Activated CD4-positive, alpha-beta T cell treated with anti-CD3 and anti-CD28 coated beads for 36 hours (primary cell): ENCODE results near the gene USP3. TPM values are rescaled to one million over a fixed set of nuclear protein-coding genes. Genes with fewer than 3 reads are reported as not detected.
"Not testable (repeated sequence)": the region's sequence is repeated elsewhere in the genome, so short reads cannot be mapped to it uniquely, and the experiment has no call there.

Experiments used
- ATAC-seq: fragments of 200-7000 bp; cut with Tn5 transposase; one replicate; pipeline ENCODE4 v1.10.0; 2021; ENCODE audit warnings: mild to moderate bottlenecking, moderate library complexity
- CTCF ChIA-PET: fragments of 350-600 bp; sonication (Branson Sonifier 250); formaldehyde crosslinking; loops from one replicate; lab custom pipeline; 2021; ENCODE audit warnings: antibody characterized with exemption; lab: Charles Lee
- POLR2A ChIA-PET: fragments of 350-600 bp; sonication (Branson Sonifier 250); formaldehyde crosslinking; loops from one replicate; lab custom pipeline; 2021; ENCODE audit warnings: antibody characterized with exemption, inconsistent platforms; lab: Charles Lee
- DNase-seq: peaks from one replicate; pipeline ENCODE4 v3.0.0-alpha.2; 2020
- H3K27ac Mint-ChIP-seq: one replicate; pipeline ENCODE4 v1.8.0; 2021; ENCODE audit warnings: mixed read lengths
- H3K27me3 Mint-ChIP-seq: one replicate; pipeline ENCODE4 v1.8.0; 2021; ENCODE audit warnings: mixed read lengths
- H3K36me3 Mint-ChIP-seq: one replicate; pipeline ENCODE4 v1.8.0; 2021; ENCODE audit warnings: low read depth, mixed read lengths
- H3K4me1 Mint-ChIP-seq: one replicate; pipeline ENCODE4 v1.8.0; 2021; ENCODE audit warnings: mixed read lengths
- H3K4me3 Mint-ChIP-seq: one replicate; pipeline ENCODE4 v1.8.0; 2021; ENCODE audit warnings: mild to moderate bottlenecking, moderate library complexity, mixed read lengths
- H3K9me3 Mint-ChIP-seq: one replicate; pipeline ENCODE4 v1.8.0; 2021; ENCODE audit warnings: low read depth, mixed read lengths
- intact Hi-C, 2 experiments: fragments of 100-400 bp; cut with DNase I in 1 of 2; cut with micrococcal nuclease in 1 of 2; formaldehyde crosslinking; loops; one replicate each; pipeline versions ENCODE4 v1.14.2 to v1.15.1; 2022 to 2024; cut with DNase I, micrococcal nuclease
- total RNA-seq, 2 experiments: library from RNA; stranded (reverse); gene quantifications; one replicate each; pipeline ENCODE4 v1.2.3, GENCODE V29; 2021

Gene USP3
- total RNA-seq, 2 experiments from 2014 or later, result 51.1 to 51.7 TPM

DNA sequence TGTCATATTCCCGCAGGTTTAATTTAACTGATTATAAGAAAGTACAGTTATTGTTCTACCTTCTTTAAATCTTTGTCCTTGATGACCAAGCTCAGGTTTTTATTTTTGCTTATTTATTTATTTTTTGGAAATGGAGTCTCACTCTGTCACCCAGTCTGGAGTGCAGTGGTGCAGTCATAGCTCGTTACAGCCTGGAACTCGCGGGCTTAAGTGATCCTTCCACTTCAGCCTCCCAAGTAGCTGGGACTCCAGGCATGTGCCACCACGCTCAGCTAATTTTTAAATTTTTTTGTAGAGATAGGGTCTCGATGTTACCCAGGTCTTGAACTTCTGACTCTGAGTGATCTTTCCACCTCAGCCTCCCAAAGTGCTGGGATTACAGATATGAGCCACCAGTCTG is 8.9 kb downstream of the USP3 start:
- intact Hi-C loops, result no loop called here
- Mint-ChIP-seq H3K27me3 (no peaks in the 10 kb centered on the region), H3K9me3 (no peaks in the 10 kb centered on the region), H3K36me3 (no peaks in the 10 kb centered on the region), H3K27ac (peak overlapping the region; percentile 58), H3K4me3 (no peak overlapping the region), H3K4me1 (peaks cover 91% of the 10 kb centered on the region)
- DNase-seq, result no peak
- ChIA-PET CTCF (interaction anchor here (0.8 to 4.2 kb wide), 7 partner anchors 10 to 432 kb away, joined by 3 to 15 read pairs (median 4); no protein-coding TSS in a partner anchor), POLR2A (no interaction called here)
- no peak for ATAC-seq

DNA sequence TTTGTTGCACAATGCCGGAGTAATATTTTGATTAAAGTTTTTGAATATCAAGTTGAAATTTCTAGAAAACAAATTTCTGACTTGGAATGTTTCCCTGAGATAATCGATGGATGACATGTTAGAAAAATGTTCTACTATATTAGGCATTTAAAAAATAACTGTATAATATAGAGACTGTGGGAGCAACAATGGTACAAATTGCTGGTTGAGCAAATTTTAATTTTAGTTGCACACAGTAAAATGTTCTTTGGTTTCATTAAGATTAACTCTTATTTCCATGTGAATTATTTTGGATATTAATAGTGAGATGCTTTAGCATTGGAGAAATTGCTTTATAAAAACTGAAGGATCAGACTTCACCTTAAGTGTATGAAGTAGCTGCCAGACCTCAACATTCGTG is 9.3 kb downstream of the USP3 start:
- peaks cover 91% of the 10 kb centered on the region for H3K4me1 Mint-ChIP-seq
- ChIA-PET POLR2A (no interaction called here), CTCF (interaction anchor here (1.2 to 4.2 kb wide), 6 partner anchors 8 to 432 kb away, joined by 3 to 15 read pairs (median 6); no protein-coding TSS in a partner anchor)
- no peak overlapping the region for H3K27ac Mint-ChIP-seq
- no peak for ATAC-seq
- no peaks in the 10 kb centered on the region for H3K9me3 Mint-ChIP-seq
- H3K36me3 Mint-ChIP-seq, result no peaks in the 10 kb centered on the region
- intact Hi-C loops, result no loop called here
- no peak for DNase-seq
- H3K27me3 Mint-ChIP-seq, result no peaks in the 10 kb centered on the region
- H3K4me3 Mint-ChIP-seq, result no peak overlapping the region

DNA sequence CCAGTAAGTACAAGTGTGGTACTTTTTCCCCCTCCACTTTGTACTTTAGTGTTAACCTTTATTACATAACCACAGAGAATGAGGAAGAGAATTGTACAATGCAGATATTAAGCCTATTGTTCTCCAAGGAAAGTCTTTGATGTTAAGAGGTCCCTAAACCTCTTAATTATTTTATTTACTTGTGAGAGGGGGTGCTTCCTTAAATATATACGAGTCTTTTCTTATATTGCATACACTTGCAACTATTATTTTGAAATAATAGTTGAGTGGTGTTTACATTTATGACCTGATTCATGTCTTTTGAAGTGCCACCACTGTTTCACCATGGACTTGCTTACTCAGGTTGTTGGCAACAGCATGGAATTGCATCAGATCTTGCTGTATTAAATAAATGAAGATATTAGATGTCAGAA is 10.1 kb downstream of the USP3 start:
- intact Hi-C loops, result no loop called here
- CTCF ChIA-PET, result interaction anchor here (0.6 to 4.2 kb wide), 7 partner anchors 8 to 50 kb away, joined by 3 to 15 read pairs (median 4); no protein-coding TSS in a partner anchor
- Mint-ChIP-seq H3K27me3 (no peaks in the 10 kb centered on the region), H3K27ac (peak overlapping the region; percentile 64), H3K4me3 (peak overlapping the region; percentile 42), H3K36me3 (no peaks in the 10 kb centered on the region), H3K4me1 (peaks cover 91% of the 10 kb centered on the region), H3K9me3 (no peaks in the 10 kb centered on the region)
- POLR2A ChIA-PET, result no interaction called here
- DNase-seq (no peak), ATAC-seq (no peak)

DNA sequence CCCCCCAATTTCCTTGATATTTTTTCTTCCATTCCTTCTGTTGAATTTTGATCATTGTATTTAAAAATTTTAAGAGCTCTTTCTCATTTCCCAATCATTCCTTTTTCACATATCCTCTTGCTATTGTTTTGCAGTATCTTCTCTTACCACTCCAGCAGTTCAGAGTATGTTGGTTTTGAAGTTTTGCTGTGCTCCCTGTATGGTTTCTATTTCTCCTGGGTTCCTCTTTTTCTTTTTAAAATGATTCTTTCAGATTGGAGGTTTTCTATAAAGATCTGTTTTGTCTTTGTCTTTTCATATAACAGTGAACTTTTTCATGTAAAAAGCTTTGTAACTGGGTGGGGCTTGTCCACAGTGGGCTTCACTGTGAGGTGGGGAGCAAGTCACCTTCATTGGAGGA is 12.8 kb downstream of the USP3 start:
- no peak overlapping the region for H3K4me3 Mint-ChIP-seq
- H3K27me3 Mint-ChIP-seq, result no peaks in the 10 kb centered on the region
- CTCF ChIA-PET, result interaction anchor here (0.6 to 3.4 kb wide), 5 partner anchors 9 to 1021 kb away, joined by 3 to 16 read pairs (median 4); no protein-coding TSS in a partner anchor
- POLR2A ChIA-PET, result interaction anchor here (1.3 kb wide), 1 partner anchor 9 kb away, joined by 3 read pairs; no protein-coding TSS in a partner anchor
- intact Hi-C loops, result no loop called here
- no peaks in the 10 kb centered on the region for H3K9me3 Mint-ChIP-seq
- ATAC-seq, result no peak
- H3K27ac Mint-ChIP-seq, result peak overlapping the region; percentile 47
- DNase-seq, result no peak
- no peaks in the 10 kb centered on the region for H3K36me3 Mint-ChIP-seq
- peaks cover 91% of the 10 kb centered on the region for H3K4me1 Mint-ChIP-seq

DNA sequence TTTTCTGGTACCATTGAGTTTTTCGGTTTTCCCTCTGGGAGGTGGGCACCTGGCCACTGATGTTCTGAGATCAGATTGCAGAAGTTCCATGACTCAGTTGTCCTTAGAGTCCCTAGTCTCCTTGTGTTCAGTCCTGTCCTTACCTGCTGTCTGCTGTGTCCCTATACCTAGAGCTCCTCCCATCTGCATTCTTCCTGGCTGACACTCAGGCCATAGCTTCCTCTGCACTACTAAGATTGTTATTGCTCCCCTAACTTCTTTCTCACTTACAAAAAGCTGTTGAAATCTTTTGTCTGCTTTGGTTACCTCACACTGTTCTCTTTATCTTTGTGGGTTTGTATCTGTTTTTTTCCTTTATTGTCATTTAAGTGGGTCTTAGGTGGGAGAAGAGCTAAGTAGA is 13.2 kb downstream of the USP3 start:
- ATAC-seq (peak; percentile 49), DNase-seq (no peak)
- H3K9me3 Mint-ChIP-seq, result no peaks in the 10 kb centered on the region
- no peak overlapping the region for H3K4me3 Mint-ChIP-seq
- peaks cover 91% of the 10 kb centered on the region for H3K4me1 Mint-ChIP-seq
- intact Hi-C loops, result loop anchor here in 1 of 2 experiments (2.0 kb wide), 1 partner anchor 15 kb away; no protein-coding TSS in a partner anchor
- ChIA-PET POLR2A (interaction anchor here (0.6 to 1.3 kb wide), 2 partner anchors 10 to 569 kb away, joined by 3 to 15 read pairs; no protein-coding TSS in a partner anchor), CTCF (interaction anchor here (0.6 to 3.4 kb wide), 8 partner anchors 10 to 1020 kb away, joined by 3 to 16 read pairs (median 4); no protein-coding TSS in a partner anchor)
- H3K36me3 Mint-ChIP-seq, result no peaks in the 10 kb centered on the region
- H3K27me3 Mint-ChIP-seq, result no peaks in the 10 kb centered on the region
- H3K27ac Mint-ChIP-seq, result peak overlapping the region; percentile 47

DNA sequence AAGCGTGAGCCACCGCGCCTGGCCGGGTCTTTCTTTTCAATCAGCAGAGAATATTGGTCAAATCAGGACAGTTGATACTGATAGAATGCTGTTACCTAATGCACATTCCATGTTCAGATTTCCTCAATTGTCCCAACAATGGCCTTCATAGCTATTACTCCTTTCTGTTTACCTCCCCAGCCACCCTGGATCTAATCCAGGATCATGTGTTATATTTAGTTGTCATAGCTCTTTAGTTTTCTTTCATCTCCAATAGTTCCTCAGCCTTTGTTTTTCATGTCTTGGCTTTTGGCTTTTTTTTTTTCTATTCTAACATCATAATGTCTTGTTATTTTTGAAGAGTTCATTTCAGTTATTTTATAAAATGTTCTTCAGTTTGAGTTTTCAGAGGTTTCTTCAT is 14.6 kb downstream of the USP3 start:
- intact Hi-C loops, result loop anchor here in 1 of 2 experiments (2.0 kb wide), 1 partner anchor 14 kb away; no protein-coding TSS in a partner anchor
- Mint-ChIP-seq H3K27ac (peak overlapping the region; percentile 56), H3K4me3 (no peak overlapping the region), H3K9me3 (no peaks in the 10 kb centered on the region), H3K27me3 (no peaks in the 10 kb centered on the region), H3K36me3 (no peaks in the 10 kb centered on the region), H3K4me1 (peaks cover 93% of the 10 kb centered on the region)
- no peak for ATAC-seq
- no peak for DNase-seq
- ChIA-PET POLR2A (interaction anchor here (0.6 to 1.2 kb wide), 3 partner anchors 14 to 492 kb away, joined by 3 to 5 read pairs (median 4); no protein-coding TSS in a partner anchor), CTCF (interaction anchor here (1.3 to 3.4 kb wide), 6 partner anchors 9 to 32 kb away, joined by 4 to 16 read pairs (median 5); no protein-coding TSS in a partner anchor)

DNA sequence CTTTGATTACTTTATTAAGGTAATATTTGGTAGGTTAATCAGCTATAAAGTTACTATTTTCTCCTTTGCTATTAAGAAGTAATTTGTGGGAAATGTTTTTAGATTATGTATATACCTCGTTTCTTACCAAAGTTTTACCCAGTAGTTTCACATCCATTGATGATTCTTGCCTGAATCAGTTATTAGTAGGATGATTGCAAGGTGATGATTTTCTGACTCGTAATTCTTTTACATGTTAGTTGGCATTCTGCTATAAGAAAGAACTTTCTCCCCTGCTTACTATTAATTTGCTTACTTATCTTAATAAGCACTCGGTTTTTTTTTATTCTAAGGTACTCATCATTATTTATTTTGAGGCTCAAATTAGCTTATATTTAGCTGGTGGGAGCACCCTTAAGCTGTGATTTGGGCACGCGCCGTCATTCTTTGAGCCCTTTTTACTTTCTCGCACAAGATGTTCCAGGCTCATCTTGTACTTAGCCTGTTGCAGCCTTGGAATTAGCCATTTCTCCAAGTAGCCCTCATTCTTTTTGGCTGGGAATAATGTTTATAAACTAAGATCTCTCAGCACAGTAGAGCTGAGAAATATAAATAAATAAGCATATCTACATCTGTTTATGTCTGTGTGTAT is 15.3 kb downstream of the USP3 start:
- no peak for ATAC-seq
- Mint-ChIP-seq H3K36me3 (no peaks in the 10 kb centered on the region), H3K27ac (no peak overlapping the region), H3K27me3 (no peaks in the 10 kb centered on the region), H3K4me3 (no peak overlapping the region), H3K4me1 (peaks cover 93% of the 10 kb centered on the region), H3K9me3 (no peaks in the 10 kb centered on the region)
- no peak for DNase-seq
- POLR2A ChIA-PET, result interaction anchor here (1.0 to 1.2 kb wide), 2 partner anchors 14 to 23 kb away, joined by 4 to 5 read pairs; no protein-coding TSS in a partner anchor
- CTCF ChIA-PET, result interaction anchor here (0.6 to 3.4 kb wide), 9 partner anchors 8 to 80 kb away, joined by 3 to 16 read pairs (median 4); no protein-coding TSS in a partner anchor
- intact Hi-C loops, result loop anchor here in 1 of 2 experiments (2.0 kb wide), 1 partner anchor 13 kb away; no protein-coding TSS in a partner anchor

DNA sequence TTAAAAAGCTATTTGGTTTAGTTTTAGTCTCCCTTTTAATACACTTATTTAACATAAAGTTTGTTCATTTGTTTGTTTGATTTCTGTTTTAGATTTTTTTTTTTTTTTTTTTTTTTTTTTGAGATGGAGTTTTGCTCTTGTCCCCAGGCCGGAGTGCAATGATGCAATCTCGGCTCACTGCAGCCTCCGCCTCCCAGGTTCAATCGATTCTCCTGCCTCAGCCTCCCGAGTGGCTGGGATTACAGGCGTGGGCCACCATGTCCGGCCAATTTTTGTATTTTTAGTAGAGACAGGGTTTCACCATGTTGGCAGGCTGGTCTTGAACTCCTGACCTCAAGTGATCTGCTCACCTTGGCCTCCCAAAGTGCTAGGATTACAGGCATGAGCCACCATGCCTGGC is 16.1 kb downstream of the USP3 start:
- H3K4me3 Mint-ChIP-seq, H3K27ac Mint-ChIP-seq, H3K27me3 Mint-ChIP-seq, H3K9me3 Mint-ChIP-seq, intact Hi-C loops, DNase-seq, H3K36me3 Mint-ChIP-seq, POLR2A ChIA-PET, ATAC-seq: not testable (repeated sequence)
- CTCF ChIA-PET, result interaction anchor here (1.0 to 2.4 kb wide), 4 partner anchors 13 to 39 kb away, joined by 3 to 10 read pairs (median 4); no protein-coding TSS in a partner anchor
- H3K4me1 Mint-ChIP-seq, result peaks cover 94% of the 10 kb centered on the region

DNA sequence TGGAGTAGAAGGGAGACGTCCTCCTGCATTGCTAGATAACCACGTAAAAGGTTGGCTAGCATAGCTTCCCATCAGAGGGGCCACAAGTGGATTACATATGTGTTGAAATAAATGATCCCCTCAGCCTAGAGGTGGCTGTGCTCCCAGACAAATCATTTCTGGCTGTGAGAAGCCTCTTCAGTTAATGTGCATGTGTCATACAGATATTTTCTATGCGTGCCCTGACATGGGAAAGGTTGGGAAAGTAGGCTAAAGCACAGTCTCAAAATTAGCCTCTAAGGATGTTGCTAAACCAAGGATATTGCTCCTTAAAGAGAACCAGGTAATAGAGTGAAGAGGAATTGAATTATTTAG is 17.8 kb downstream of the USP3 start:
- H3K27ac Mint-ChIP-seq, result no peak overlapping the region
- ATAC-seq (no peak), DNase-seq (no peak)
- CTCF ChIA-PET, result interaction anchor here (1.3 to 3.1 kb wide), 6 partner anchors 9 to 35 kb away, joined by 4 to 15 read pairs (median 6); no protein-coding TSS in a partner anchor
- H3K27me3 Mint-ChIP-seq, result no peaks in the 10 kb centered on the region
- no peaks in the 10 kb centered on the region for H3K9me3 Mint-ChIP-seq
- H3K4me1 Mint-ChIP-seq, result peaks cover 94% of the 10 kb centered on the region
- peaks cover 5% of the 10 kb centered on the region for H3K36me3 Mint-ChIP-seq
- POLR2A ChIA-PET, result no interaction called here
- intact Hi-C loops, result no loop called here
- no peak overlapping the region for H3K4me3 Mint-ChIP-seq

DNA sequence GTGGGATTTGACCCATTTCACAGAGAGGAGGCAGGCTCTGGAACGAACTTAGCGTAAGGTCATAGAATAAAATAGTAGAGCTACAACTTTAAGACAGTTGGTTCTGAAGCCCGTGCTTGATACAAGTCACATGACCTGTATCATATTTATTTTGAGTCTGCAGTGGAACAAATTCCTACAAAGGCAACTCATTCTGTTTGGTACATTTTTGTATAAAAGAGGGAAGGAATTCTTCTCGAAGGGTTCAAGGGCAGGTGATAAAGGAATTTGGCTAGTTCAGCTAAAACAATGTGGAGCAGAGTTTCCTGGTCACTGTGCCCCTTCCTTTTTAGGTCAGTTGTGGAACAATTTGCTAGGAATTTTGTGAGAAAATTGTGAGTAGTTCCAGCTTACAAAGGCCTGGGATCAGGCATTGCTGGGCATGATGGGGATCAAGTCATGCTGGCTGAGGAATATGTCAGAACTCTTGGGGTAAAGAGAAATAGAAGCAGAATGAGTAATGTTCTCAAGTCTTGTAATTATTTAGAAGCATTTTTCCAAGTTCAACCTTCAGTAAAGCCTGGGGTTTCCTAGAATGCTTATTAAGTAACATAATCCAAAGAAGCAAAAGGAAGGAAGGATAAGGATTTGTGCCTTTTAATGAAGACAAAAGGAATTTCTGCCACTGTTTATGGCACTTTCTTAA is 19.1 kb downstream of the USP3 start:
- H3K27ac Mint-ChIP-seq, result no peak overlapping the region
- DNase-seq (no peak), ATAC-seq (no peak)
- H3K4me1 Mint-ChIP-seq, result peaks cover 95% of the 10 kb centered on the region
- ChIA-PET POLR2A (interaction anchor here (1.1 to 1.2 kb wide), 2 partner anchors 12 to 41 kb away, joined by 3 to 5 read pairs; no protein-coding TSS in a partner anchor), CTCF (interaction anchor here (0.6 to 3.1 kb wide), 6 partner anchors 10 to 178 kb away, joined by 3 to 15 read pairs (median 4); no protein-coding TSS in a partner anchor)
- H3K4me3 Mint-ChIP-seq, result no peak overlapping the region
- H3K27me3 Mint-ChIP-seq, result no peaks in the 10 kb centered on the region
- H3K36me3 Mint-ChIP-seq, result peaks cover 7% of the 10 kb centered on the region
- intact Hi-C loops, result no loop called here
- H3K9me3 Mint-ChIP-seq, result no peaks in the 10 kb centered on the region
